C4-2B (cell line): ENCODE results near the gene SPOCK3.

Source experiments
- ZFX ChIP-seq: fragments of 450-650 bp; IDR thresholded peaks from 2 replicates; pipeline ENCODE4 v1.6.1; 2017
- TF ChIP-seq, protein P1 (sequence below): fragments of 450-650 bp; conservative IDR thresholded peaks from 2 replicates; pipeline ENCODE4 v1.5.1; 2017; ENCODE audit warnings: mild to moderate bottlenecking

DNA sequence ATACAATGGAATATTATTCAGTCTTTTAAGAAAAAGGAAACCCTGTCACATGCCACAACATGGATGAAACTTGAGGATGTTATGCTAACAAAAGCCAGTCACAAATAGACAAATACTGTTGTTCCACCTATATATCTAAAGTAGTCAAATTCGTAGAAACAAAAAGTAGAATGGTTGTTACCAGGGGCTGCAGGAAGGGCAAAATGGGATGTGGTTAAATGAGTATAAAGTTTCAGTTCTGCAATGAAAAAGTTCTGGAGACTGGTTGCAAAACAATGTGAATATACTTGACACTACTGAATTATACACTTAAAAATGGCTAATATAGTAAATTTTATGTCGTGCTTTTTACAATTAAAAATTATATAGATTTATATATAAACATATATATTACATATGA lies 12.2 kb downstream of the SPOCK3 start:
- TF ChIP-seq, protein P1, sequence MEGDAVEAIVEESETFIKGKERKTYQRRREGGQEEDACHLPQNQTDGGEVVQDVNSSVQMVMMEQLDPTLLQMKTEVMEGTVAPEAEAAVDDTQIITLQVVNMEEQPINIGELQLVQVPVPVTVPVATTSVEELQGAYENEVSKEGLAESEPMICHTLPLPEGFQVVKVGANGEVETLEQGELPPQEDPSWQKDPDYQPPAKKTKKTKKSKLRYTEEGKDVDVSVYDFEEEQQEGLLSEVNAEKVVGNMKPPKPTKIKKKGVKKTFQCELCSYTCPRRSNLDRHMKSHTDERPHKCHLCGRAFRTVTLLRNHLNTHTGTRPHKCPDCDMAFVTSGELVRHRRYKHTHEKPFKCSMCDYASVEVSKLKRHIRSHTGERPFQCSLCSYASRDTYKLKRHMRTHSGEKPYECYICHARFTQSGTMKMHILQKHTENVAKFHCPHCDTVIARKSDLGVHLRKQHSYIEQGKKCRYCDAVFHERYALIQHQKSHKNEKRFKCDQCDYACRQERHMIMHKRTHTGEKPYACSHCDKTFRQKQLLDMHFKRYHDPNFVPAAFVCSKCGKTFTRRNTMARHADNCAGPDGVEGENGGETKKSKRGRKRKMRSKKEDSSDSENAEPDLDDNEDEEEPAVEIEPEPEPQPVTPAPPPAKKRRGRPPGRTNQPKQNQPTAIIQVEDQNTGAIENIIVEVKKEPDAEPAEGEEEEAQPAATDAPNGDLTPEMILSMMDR, result no peak
- no peak for TF ChIP-seq ZFX
